ENCODE data around the gene SMIM35. TPM values are rescaled to one million over a fixed set of nuclear protein-coding genes. Genes with fewer than 3 reads are reported as not detected.

Gene SMIM35
- under 1 TPM in 1 of 9 donors, not detected in 8; 0.21 TPM for total RNA-seq
- polyA plus RNA-seq = not detected
- long read RNA-seq, donor 1 = 0 reads
- long read RNA-seq, donor 2 = 0 reads
- long read RNA-seq, donor 3 = 0 reads

DNA sequence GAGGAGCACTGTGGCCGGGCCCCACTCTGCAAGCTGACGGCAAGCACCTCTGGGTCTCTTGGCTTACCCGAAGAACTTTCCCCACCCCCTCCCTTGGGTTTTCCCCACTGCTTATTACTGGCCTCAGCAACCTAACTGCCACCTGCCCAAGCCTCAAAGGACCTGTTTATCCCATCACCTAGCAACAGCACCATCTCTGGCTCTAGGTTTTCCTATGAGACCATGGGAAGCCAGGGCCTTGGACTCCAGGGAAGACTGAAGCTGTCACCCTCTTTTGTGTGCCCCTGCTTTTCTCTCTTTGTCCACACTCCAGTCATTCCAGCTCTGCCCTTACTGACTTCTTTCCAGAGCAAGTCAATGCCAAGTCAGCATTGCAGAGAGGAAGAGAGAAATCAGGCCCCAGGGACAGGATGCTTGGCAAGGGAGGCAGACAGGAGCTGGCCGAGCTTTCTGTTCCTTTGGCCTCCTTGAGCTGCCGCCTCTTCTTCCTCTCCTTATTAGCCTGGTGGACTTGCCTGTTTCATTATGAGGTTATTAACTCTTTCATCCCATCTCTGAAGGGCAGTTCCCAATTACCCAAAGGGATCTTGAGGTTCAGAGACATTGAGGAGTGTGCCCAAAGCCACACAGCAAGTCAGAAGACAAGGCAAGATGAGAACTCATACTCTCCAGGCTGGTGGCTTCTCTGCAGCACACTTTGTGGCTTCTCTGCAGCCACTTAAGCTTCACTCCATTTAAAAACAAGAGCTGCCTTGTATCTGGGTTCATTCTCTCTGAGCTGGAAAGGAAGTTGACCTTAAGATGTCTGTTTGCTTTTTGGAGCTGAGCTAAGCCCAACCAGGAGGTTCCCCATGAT, at the start of gene SMIM35:
Gene SMIM35 (minus strand): TSS at position 51 of the 856 bp plus-strand sequence. CDS start 206 bp downstream, outside the sequence.
- intact Hi-C loops (cut with DNase I) = no loop called here
- 65 to 86% (median 72%) methylated on average over 5 of the region's 5 CpGs for WGBS, 4 donors
- DNase-seq (no peak), ATAC-seq (no peak)
- peaks cover 0 to 43% (median 18%) of the 10 kb centered on the region in 12 donors for H3K4me1 ChIP-seq
- peak within 1 kb of the TSS in 1 of 12 donors; percentile 70 for H3K27ac ChIP-seq
- H3K36me3 ChIP-seq = no peaks in the 10 kb centered on the region
- no peak within 1 kb of the TSS for H3K4me3 ChIP-seq
- TF ChIP-seq CTCF (IDR thresholded peaks at IDR 0.05) (no peak), POLR2A (IDR thresholded peaks at IDR 0.05) (no peak)
- H3K9me3 ChIP-seq = peaks cover 0 to 12% (median 0%) of the 10 kb centered on the region in 12 donors
- H3K27me3 ChIP-seq = no peaks in the 10 kb centered on the region

DNA sequence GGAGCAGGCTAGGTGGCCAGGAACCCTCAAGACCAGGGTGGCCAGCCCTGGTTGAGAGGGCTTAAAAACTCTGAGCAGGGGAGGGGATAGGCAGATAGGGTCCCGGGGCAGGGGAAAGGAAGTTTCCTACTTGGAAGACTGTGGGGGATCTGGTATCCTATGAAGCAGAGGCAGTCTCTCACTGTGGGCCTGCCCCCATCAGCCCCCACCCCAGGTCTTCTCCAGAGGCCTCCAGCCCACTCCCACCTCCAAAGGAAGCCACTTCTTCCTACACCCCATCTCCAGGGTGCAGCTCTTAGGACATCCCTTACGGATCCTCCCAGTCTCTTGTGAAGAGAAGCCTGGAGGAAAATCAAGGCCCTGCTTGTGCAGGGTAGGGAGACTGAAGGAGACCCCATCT, 49.6 kb upstream of the SMIM35 start:
- no peak for DNase-seq

GRCh38 chr11:118135796-118136165, 49.0 kb upstream of the SMIM35 start:
- ATAC-seq = no peak

More for the DNA sequence above, 49.6 kb upstream of the SMIM35 start:
- intact Hi-C loops (cut with DNase I) = no loop called here
- no peak for ATAC-seq
- Histone ChIP-seq H3K27ac (no peak overlapping the region), H3K4me1 (no peaks in the 10 kb centered on the region), H3K27me3 (peaks cover 0 to 3% (median 0%) of the 10 kb centered on the region in 9 donors), H3K9me3 (no peaks in the 10 kb centered on the region), H3K36me3 (peaks cover 0 to 3% (median 0%) of the 10 kb centered on the region in 9 donors), H3K4me3 (no peak overlapping the region)
- WGBS, 4 donors = 74 to 96% (median 90%) methylated on average over 2 of the region's 2 CpGs
- TF ChIP-seq CTCF (IDR thresholded peaks at IDR 0.05) (no peak), POLR2A (IDR thresholded peaks at IDR 0.05) (no peak)

More at GRCh38 chr11:118135796-118136165, 49.0 kb upstream of the SMIM35 start:
- H3K9me3 ChIP-seq = no peaks in the 10 kb centered on the region
- peaks cover 0 to 3% (median 0%) of the 10 kb centered on the region in 9 donors for H3K36me3 ChIP-seq
- no peak for DNase-seq
- no peak overlapping the region for H3K4me3 ChIP-seq
- no peak overlapping the region for H3K27ac ChIP-seq
- peaks cover 0 to 3% (median 0%) of the 10 kb centered on the region in 9 donors for H3K27me3 ChIP-seq
- intact Hi-C loops (cut with DNase I) = loop anchor here in 1 of 10 donors (2.0 kb wide), 1 partner anchor 61 kb away; no protein-coding TSS in a partner anchor
- 84 to 95% (median 89%) methylated on average over 4 to 5 of the region's 5 CpGs for WGBS, 4 donors
- no peak for TF ChIP-seq CTCF (IDR thresholded peaks at IDR 0.05)
- TF ChIP-seq POLR2A (IDR thresholded peaks at IDR 0.05) = no peak
- H3K4me1 ChIP-seq = peaks cover 0 to 1% (median 0%) of the 10 kb centered on the region in 12 donors
